Activated gamma-delta T cell treated with Interleukin-2 at 50 U/mL for 16 hours (primary cell): Measurements from ENCODE around the gene TSEN34.
"Not testable (repeated sequence)": the region's sequence is repeated elsewhere in the genome, so short reads cannot be mapped to it uniquely, and the experiment has no call there.

Experiments
- DNase-seq: peaks from one replicate; pipeline ENCODE4 v3.0.0-alpha.2; 2020

The TSEN34 gene

GRCh38 chr19:54162241-54162805 is 28.8 kb upstream of the TSEN34 start:
- peak; percentile 74 for DNase-seq

GRCh38 chr19:54162884-54163283 is 28.2 kb upstream of the TSEN34 start:
- no peak for DNase-seq

GRCh38 chr19:54164369-54165068 is 26.6 kb upstream of the TSEN34 start:
- DNase-seq = peak; percentile 49

GRCh38 chr19:54165222-54165621 is 25.9 kb upstream of the TSEN34 start:
- no peak for DNase-seq

- peak; percentile 92 for DNase-seq
Measured at GRCh38 chr19:54168174-54168917, 22.8 kb upstream of the TSEN34 start.

GRCh38 chr19:54169149-54169740 is 21.9 kb upstream of the TSEN34 start:
- no peak for DNase-seq

GRCh38 chr19:54171736-54172431 is 19.2 kb upstream of the TSEN34 start:
- not testable (repeated sequence) for DNase-seq

GRCh38 chr19:54172471-54173358 is 18.4 kb upstream of the TSEN34 start, which contains the start of gene TMC4:
TMC4 (minus strand) TSS chr19:54173160; CDS start chr19:54173117, 43 bp downstream.
- no peak for DNase-seq

GRCh38 chr19:54173359-54173699 is 17.8 kb upstream of the TSEN34 start:
- no peak for DNase-seq

GRCh38 chr19:54173951-54174834 is 16.9 kb upstream of the TSEN34 start:
- DNase-seq = no peak

- no peak for DNase-seq
Measured at GRCh38 chr19:54178581-54179261, 12.4 kb upstream of the TSEN34 start.

- DNase-seq = no peak
Measured at GRCh38 chr19:54179262-54179852, 11.8 kb upstream of the TSEN34 start.

- DNase-seq = no peak
Measured at GRCh38 chr19:54179921-54180461, 11.1 kb upstream of the TSEN34 start.

GRCh38 chr19:54180691-54181091 is 10.4 kb upstream of the TSEN34 start:
- no peak for DNase-seq

GRCh38 chr19:54181894-54182293 is 9.2 kb upstream of the TSEN34 start:
- DNase-seq = not testable (repeated sequence)

- DNase-seq = no peak
Measured at GRCh38 chr19:54183431-54183830, 7.7 kb upstream of the TSEN34 start.

GRCh38 chr19:54186351-54186750 is 4.8 kb upstream of the TSEN34 start:
- no peak for DNase-seq

GRCh38 chr19:54186934-54187381 is 4.2 kb upstream of the TSEN34 start:
- no peak for DNase-seq

GRCh38 chr19:54188215-54188871 is 2.8 kb upstream of the TSEN34 start:
- DNase-seq = peak; percentile 49
